HG03159 (cell line): ENCODE results near the gene RGSL1.

Source experiments
- ATAC-seq: cut with Tn5 transposase; IDR thresholded peaks from one replicate; pipeline ENCODE4 v1.9.1; 2021; ENCODE audit warnings: mild to moderate bottlenecking, moderate library complexity; ENCODE audit not compliant: unreplicated experiment

RGSL1 gene

GRCh38 chr1:182587666-182588499, 137.9 kb downstream of the RGSL1 start:
- ATAC-seq: no peak

- peak; percentile 93 for ATAC-seq
Observed at GRCh38 chr1:182588500-182589396, 138.8 kb downstream of the RGSL1 start, which contains the start of gene RNASEL. Gene RNASEL, minus strand, starts transcription at chr1:182589256. Its CDS starts 2,450 bp downstream, at chr1:182586806.

DNA sequence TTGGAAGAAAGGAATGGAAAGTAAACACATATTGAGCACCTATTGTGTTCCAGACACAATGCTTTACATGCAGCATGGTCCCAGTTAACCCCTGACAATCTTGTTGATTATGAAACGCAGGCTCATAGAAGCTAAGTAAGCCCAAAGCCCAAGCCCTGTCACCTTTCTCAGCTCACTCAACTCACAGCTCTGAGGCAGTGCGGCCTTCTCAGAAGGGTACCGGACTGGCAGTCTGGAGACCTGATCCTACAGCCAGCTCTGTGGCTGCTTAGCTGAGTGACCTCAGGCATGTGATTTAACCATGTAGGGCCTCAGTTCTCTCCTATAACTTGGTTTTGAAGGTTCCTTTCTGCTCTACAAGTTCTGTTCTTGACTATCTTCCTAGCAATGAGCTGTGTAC, 139.6 kb downstream of the RGSL1 start:
- ATAC-seq: no peak

DNA sequence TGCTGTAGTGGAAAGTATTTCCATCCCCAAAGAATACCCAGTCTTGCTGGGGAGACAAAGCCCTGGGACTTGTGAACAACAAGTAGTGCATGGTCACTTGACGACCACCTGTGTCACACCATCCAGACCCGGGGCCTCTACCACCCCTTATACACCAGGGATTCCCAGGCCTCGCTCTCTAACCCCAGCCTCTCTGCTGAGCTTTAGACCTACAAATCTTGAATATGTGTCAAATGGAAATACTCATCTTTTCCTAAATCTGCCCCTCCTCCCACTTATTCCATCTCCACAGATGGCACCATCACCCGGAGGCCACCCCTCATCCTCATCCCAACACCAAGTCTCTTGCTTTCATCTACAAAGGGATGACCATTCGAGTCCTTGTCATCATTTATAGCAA, 140.0 kb downstream of the RGSL1 start:
- no peak for ATAC-seq

- ATAC-seq: no peak
Observed at GRCh38 chr1:182595641-182596240, 145.8 kb downstream of the RGSL1 start.

GRCh38 chr1:182596934-182597333, 147.0 kb downstream of the RGSL1 start:
- ATAC-seq: no peak

GRCh38 chr1:182598296-182598695, 148.3 kb downstream of the RGSL1 start:
- ATAC-seq: no peak

GRCh38 chr1:182599339-182599738, 149.4 kb downstream of the RGSL1 start:
- no peak for ATAC-seq

GRCh38 chr1:182600036-182600713, 150.2 kb downstream of the RGSL1 start:
- no peak for ATAC-seq

GRCh38 chr1:182600745-182601415, 150.9 kb downstream of the RGSL1 start:
- no peak for ATAC-seq

GRCh38 chr1:182601416-182601786, 151.5 kb downstream of the RGSL1 start:
- ATAC-seq: no peak

- ATAC-seq: no peak
Observed at GRCh38 chr1:182601913-182602312, 152.0 kb downstream of the RGSL1 start.

DNA sequence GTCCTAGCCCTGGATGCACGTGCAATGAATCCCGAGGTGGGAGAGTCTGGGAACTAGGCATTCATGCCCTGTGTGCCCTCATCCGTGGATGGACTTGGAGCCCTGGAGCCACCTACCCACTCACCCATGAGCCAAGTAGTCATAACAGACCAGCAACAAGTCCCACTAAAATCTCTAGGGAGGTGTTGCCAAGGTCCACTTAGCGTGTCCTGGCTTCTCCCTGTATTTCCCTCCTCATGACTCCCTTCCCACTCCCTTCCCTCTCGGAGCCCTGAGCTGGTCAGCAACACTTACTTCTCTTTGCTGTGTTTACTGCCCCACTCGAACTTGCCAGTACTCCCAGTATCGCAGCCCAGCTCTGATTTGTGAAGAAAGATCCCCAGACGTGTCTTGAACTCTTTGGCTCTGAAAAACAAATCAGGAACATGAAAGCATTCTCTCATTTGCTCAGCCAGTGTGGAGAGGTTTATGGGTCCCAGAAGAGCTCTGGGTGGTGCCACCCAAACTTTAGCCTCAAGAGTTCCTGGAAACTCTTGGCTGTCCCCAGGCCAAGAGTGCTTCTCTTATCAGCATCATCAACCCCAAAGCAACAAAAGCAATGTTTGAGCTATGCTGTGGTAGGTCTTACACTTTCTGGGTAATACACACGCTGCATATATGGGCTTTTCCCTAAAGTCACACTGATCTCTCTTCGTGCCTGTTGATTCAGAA, 153.1 kb downstream of the RGSL1 start:
- no peak for ATAC-seq

DNA sequence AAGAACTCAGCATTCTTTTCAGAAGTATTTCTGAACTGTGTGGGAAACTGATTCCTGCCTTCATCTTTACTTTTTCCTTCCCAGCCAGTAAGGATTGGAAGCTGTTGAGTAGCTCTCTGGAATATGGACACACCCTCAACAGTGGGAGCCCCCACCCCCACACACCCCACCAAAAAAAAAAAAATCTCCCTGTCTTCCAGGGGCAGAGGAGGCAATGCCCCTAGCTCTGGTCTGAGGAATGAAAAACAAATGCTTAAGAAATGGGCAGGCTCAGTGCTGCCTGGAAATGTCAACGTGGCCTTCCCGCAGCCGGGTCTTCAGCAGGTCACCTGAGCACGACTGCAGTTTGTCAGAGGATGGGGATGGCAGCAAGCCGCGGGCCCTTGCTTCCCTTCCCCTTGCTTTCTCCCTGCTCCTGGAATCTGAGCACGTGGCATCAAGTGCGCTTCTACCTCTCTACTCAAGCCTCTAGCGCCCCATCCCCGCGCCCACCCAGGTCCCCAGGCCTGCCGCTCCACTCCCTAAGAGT, 153.8 kb downstream of the RGSL1 start:
- ATAC-seq: peak; percentile 5

GRCh38 chr1:182604175-182605164, 154.5 kb downstream of the RGSL1 start, which contains the start of gene RGS16:
Gene RGS16, minus strand, starts transcription at chr1:182604389. Its CDS starts 130 bp downstream, at chr1:182604259.
- ATAC-seq: peak; percentile 89

- ATAC-seq: no peak
Observed at GRCh38 chr1:182607566-182607965, 157.6 kb downstream of the RGSL1 start.

DNA sequence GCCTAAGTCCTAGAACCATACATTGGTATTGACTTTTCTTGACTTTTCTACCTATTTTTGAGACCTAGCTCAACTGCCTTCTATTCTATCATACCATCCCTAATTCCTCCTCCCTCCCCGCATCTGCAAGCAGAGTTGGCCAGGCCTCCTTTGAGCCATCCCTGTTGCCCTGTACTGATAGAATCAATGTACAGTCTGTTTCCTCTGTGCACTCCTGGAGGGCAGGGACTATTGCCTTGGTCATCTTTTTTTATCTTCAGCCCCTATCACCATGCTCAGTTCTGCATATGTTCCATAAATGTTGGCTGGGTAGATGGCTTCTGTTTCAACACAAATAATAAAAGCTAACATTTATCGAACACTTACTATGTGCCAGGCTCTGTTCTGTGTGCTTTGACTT, 158.3 kb downstream of the RGSL1 start:
- no peak for ATAC-seq
